Motor neuron (in vitro differentiated cells): ENCODE data around the gene WDR17. TPM values are rescaled to one million over a fixed set of nuclear protein-coding genes. Genes with fewer than 3 reads are reported as not detected.

Experiments
- ATAC-seq, 8 experiments: fragments of 200-7000 bp; cut with Tn5 transposase; replicated peaks in 6 of 8; 2 replicates each; pipeline ENCODE4 v1.8.0; 2021; ENCODE audit warnings: mild to moderate bottlenecking in 8 of 8, moderate library complexity in 8 of 8
- H3K27ac ChIP-seq, 2 donors: fragments of 250-450 bp; sonication (Bioruptor Pico); 2 replicates each; pipeline ENCODE4 v1.9.0; 2021; ENCODE audit warnings: antibody characterized with exemption in 2 of 2, mild to moderate bottlenecking in 2 of 2, moderate library complexity in 1 of 2
- H3K4me1 ChIP-seq, 2 donors: fragments of 250-450 bp; sonication (Bioruptor Pico); replicated peaks in 1 of 2; 2 replicates each; pipeline ENCODE4 v1.6.1; 2021; ENCODE audit warnings: antibody characterized with exemption in 2 of 2, mild to moderate bottlenecking in 2 of 2, moderate library complexity in 1 of 2
- H3K4me3 ChIP-seq, 5 donors: fragments of 250-450 bp; sonication (Bioruptor Pico); 2 replicates each; pipeline ENCODE4 v1.9.0; 2021; ENCODE audit warnings: antibody characterized with exemption in 5 of 5, mild to moderate bottlenecking in 5 of 5, moderate library complexity in 4 of 5
- WGBS, 10 experiments: fragments of 450-650 bp; shearing (Covaris generic); methylation state at CpG; one replicate each; pipeline ENCODE4 v1.0.0; 2022; 5-methylcytosine and 5-hydroxymethylcytosine counted together
- in situ Hi-C, 9 experiments: fragments of 400-800 bp; cut with MboI; loops; one replicate each; pipeline ENCODE4 v1.15.0; 2021; ENCODE audit warnings: low sequenced_read_pairs in 9 of 9, low pct_unique_long_range_greater_than_20kb in 2 of 9; ENCODE audit not compliant: unreplicated experiment in 9 of 9
- total RNA-seq, 8 experiments: library from RNA; unstranded; fragments of 300-600 nt; gene quantifications; 2 replicates each; pipeline versions ENCODE4 v1.2.3 to v1.2.4, GENCODE V29; 2022

The WDR17 gene
- total RNA-seq, 8 experiments from 2014 or later, result 1.3 to 23.5 (median 12.8) TPM

DNA sequence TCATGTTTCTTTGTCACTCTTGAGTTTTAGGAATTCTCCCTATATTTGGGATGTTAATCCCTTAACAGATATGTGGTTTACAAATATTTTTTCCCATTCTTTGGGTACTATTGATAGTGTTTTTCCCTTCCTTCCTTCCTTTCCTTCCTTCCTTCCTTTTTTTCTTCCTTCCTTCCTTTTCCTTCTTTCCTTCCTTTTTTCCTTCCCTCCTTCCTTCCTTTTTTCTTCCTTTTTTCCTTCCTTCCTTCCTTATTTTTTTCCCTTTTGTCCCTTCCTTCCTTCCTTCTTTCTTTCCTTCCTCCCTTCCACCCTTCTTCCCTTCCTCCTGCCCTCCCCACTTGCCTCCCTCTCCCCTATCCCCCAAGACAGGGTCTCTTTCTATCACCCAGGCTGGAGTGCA is 42.1 kb downstream of the WDR17 start:
- ATAC-seq, result no peak
- H3K27ac ChIP-seq, result no peak overlapping the region
- no peak overlapping the region for H3K4me3 ChIP-seq
- H3K4me1 ChIP-seq, result peaks cover 0 to 4% of the 10 kb centered on the region in 2 donors
- in situ Hi-C loops, result no loop called here

DNA sequence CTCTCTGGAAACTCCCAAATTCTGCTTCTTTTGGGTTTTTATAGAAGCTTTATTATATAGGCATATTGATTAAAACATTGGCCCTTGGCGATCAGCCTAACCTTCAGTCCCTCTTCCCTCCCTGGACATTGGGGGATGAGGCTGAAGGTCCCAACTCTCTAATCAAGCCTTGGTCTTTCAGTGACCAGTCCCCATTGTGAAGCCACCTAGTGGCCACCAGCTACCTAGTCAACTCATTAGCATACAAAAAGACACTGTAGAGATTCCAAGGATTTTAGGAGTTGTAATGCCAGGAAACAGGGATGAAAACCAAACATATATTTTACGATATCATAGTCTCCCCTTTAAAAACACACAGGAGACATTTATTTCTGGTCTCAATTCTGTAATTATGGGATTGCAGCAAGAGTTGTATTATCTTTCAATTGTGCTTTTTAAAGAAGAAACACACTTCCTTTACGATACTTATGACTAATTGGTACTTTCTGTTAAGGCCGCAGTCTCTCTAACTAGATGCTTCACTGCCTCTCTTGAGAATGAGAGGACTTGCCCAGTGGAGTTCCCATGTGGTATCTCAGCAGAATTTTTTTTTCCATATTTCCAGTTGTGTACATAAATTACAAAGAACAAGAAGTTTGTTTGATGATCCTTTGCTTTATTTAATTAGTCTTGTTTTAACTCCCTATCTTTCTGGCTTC is 58.2 kb downstream of the WDR17 start:
- Histone ChIP-seq H3K4me3 (no peak overlapping the region), H3K27ac (no peak overlapping the region), H3K4me1 (no peaks in the 10 kb centered on the region)
- peak in 3 of 8 experiments; percentile 32 to 40 (median 39) for ATAC-seq
- WGBS, 10 experiments, result 67 to 100% (median 86%) methylated on average over 1 to 4 of the region's 4 CpGs; no CpG with 5 or more reads in 1 of the 10 experiments
- in situ Hi-C loops, result no loop called here

DNA sequence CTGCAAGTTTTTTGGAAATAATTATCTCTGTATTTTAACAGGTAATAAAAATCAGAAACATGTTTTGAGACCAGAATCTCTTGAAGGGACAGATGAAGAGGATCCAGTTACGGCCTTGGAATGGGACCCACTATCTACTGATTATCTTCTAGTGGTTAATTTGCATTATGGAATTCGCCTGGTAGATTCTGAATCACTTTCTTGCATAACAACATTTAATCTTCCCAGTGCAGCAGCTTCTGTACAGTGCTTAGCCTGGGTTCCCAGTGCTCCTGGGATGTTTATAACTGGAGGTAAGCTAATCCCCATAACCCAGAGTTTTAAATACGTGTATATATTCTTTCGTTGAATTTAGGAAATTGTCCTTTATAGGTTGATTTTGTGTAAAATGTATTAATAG is 59.4 kb downstream of the WDR17 start:
- in situ Hi-C loops, result no loop called here
- Histone ChIP-seq H3K27ac (no peak overlapping the region), H3K4me1 (no peaks in the 10 kb centered on the region), H3K4me3 (no peak overlapping the region)
- ATAC-seq, result peak in 2 of 8 experiments; percentile 78 to 88
- 55 to 100% (median 95%) methylated on average over 1 to 4 of the region's 4 CpGs; no CpG with 5 or more reads in 1 of the 10 experiments for WGBS, 10 experiments

DNA sequence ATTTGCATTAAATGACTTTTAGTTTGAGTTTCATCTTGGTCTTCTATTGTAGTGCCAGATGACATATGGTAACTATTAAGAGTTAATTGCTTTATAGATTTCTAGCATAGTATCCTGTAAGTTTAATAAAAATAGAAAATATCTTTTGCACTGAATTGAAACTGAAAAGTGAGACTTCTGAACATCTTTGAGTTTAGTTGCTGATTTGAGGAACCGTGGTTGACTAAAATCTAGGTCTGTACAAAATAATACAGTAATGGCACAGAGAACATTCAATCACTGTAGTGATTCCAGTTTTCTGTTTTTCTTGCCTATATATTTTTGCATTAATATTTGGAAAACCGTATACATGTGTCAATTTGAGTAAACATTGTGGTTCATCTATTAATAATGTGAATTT is 69.0 kb downstream of the WDR17 start:
- Histone ChIP-seq H3K4me3 (no peak overlapping the region), H3K27ac (no peak overlapping the region), H3K4me1 (no peaks in the 10 kb centered on the region)
- 5 to 92% (median 56%) methylated on average over 1 to 2 of the region's 2 CpGs; no CpG with 5 or more reads in 1 of the 10 experiments for WGBS, 10 experiments
- in situ Hi-C loops, result no loop called here
- ATAC-seq, result no peak

DNA sequence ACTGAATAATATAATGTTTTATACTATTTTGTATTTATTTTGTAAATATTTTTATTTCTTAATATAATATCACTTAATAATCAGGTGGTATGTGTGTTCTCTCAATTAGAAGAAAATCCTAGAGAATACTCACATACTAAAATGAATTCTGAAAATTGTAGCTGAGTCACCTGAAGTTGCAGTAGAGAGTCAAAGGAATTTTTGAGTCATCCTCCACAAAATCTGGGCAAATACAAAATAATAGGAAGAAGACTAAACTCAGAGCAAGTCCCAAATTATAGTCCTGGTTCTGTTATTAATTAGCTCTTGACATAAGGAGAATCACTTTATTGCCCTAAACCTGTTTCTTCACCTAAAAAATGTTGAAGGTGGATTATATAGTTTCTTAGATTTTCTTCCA is 72.0 kb downstream of the WDR17 start:
- no peak overlapping the region for H3K27ac ChIP-seq
- H3K4me3 ChIP-seq, result no peak overlapping the region
- no peaks in the 10 kb centered on the region for H3K4me1 ChIP-seq
- in situ Hi-C loops, result no loop called here
- ATAC-seq, result no peak

DNA sequence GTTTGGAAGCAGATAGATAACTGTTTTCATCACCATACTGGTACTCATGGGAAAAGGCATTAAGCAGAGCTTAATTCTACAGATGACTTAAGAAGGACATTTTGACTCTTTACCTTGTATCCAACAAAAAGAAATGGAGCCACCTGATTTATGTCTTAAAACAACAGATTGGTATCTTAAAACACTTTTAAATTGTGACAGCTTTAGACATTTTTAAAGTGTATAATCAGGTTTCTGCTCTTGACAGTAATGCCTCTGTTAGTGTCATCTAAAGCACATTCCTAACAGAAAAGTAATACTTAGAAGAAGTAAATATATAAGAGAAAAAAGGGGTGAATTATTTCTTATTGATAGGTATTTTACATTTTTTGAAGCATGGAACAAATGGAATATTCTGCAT is 73.9 kb downstream of the WDR17 start:
- no peak for ATAC-seq
- Histone ChIP-seq H3K4me1 (no peaks in the 10 kb centered on the region), H3K27ac (no peak overlapping the region), H3K4me3 (no peak overlapping the region)
- in situ Hi-C loops, result no loop called here

DNA sequence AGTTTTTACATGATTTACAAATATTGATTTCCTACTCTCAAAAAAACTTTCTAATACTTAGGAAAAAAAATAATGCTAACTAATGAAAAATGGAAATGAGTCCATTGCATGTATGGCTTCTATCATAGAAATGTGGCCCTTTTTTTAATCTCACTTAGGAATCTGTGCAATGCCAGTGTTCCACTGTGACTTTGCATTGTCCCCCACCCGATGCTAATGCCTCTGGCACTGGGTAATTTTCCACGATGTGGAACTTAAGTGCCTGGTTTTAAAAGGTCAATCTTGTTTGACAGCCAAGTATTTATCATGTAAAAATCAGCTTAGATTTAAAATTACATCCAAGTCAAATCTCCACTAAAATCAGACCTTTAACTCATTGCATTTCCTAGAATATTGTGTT is 76.6 kb downstream of the WDR17 start:
- in situ Hi-C loops, result no loop called here

DNA sequence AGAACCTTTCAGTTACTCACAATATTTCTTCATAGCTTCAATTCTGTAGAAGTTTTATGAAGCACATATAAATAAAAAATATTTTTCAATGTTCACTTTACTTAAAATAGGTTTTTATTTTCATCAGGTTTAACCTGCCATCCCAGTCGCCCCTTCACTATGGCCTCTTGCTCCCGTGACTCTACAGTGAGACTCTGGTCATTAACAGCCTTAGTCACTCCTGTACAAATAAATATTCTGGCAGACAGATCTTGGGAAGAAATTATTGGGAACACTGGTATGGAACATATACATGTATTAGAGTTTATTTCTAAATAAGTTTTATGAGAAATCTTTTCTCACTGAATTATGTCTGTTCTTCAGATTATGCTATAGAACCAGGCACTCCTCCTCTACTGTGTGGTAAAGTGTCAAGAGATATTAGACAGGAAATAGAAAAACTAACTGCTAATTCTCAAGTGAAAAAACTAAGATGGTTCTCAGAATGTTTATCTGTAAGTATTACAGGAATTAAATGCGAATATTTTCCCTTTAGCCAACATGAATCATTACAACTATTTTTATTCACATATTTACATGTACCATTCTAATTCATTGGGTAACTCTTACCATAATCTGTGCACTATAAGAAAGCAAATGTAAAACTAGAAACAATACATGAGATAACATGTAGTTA is 84.2 kb downstream of the WDR17 start:
- WGBS, 10 experiments, result 21 to 100% (median 87%) methylated on average over 2 to 3 of the region's 3 CpGs
- Histone ChIP-seq H3K27ac (no peak overlapping the region), H3K4me3 (no peak overlapping the region), H3K4me1 (no peaks in the 10 kb centered on the region)
- in situ Hi-C loops, result loop anchor here in 2 of 9 experiments (25.0 kb wide), 2 partner anchors 187 to 588 kb away; no protein-coding TSS in a partner anchor
- ATAC-seq, result peak in 3 of 8 experiments; percentile 71 to 85 (median 77)

More for the DNA sequence above, 76.6 kb downstream of the WDR17 start:
- no peak overlapping the region for H3K27ac ChIP-seq
- no peaks in the 10 kb centered on the region for H3K4me1 ChIP-seq
- WGBS, 10 experiments, result 0 to 100% (median 57%) methylated on average over 1 to 2 of the region's 2 CpGs; no CpG with 5 or more reads in 1 of the 10 experiments
- no peak overlapping the region for H3K4me3 ChIP-seq
- ATAC-seq, result no peak

DNA sequence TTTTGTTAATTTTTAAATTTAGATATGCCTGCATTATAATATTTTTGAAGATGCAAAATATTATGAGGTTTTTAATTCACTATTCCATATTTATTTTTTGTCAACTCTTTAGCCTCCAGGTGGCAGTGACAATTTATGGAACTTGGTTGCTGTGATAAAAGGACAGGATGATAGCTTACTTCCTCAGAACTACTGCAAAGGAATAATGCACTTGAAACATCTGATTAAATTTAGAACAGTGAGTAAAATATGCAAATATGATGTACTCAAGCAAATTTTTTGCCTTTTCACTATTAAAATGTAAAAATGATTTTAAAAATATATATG is 84.7 kb downstream of the WDR17 start:
- peak in 3 of 8 experiments; percentile 57 to 67 (median 64) for ATAC-seq
- in situ Hi-C loops, result loop anchor here in 2 of 9 experiments (25.0 kb wide), 2 partner anchors 187 to 588 kb away; no protein-coding TSS in a partner anchor
- Histone ChIP-seq H3K4me3 (no peak overlapping the region), H3K4me1 (no peaks in the 10 kb centered on the region), H3K27ac (no peak overlapping the region)

DNA sequence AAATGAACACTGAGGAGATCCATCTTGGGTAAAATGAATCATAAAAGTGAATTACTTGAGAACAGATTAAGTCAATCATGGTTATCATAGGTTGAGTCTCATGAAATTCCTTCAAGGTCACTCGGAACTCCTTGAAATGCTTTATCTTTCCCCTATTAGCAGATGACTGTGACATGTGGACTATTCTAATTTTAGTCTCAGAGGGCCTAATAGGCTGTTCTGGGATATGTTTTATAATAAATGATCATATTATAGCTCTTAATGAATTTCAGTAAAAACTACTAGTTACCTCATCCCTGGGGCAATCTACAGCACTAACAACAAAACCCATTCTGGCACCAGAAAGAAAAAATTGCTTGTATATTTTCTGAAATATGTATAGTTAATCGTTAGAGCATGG is 85.1 kb downstream of the WDR17 start:
- Histone ChIP-seq H3K4me3 (no peak overlapping the region), H3K4me1 (no peaks in the 10 kb centered on the region), H3K27ac (no peak overlapping the region)
- peak in 1 of 8 experiments; percentile 24 for ATAC-seq
- in situ Hi-C loops, result loop anchor here in 2 of 9 experiments (25.0 kb wide), 2 partner anchors 187 to 588 kb away; no protein-coding TSS in a partner anchor
- WGBS, 10 experiments, result 49 to 100% (median 91%) methylated on average over 1 to 2 of the region's 2 CpGs; no CpG with 5 or more reads in 2 of the 10 experiments

DNA sequence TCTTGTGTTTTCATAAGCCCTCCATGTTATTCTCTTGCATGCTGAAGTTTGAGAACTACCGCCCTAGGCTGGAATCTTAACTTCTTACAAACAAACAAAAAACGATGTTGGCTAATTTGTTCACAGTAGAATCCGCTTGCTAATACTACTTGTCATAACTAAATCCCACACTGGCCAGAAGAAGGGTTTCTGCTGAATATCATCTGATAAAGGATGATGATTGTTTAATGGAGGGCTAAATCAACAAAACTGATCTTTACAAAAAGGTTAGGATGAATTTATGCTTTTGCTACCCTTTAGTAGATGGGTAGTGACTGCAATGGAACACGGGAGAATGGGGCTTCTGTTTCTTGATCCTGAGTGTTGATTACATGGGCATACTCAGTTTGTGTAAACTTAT is 87.5 kb downstream of the WDR17 start:
- in situ Hi-C loops, result loop anchor here in 2 of 9 experiments (25.0 kb wide), 2 partner anchors 184 to 591 kb away; no protein-coding TSS in a partner anchor
- 89 to 100% (median 97%) methylated on average over 1 to 4 of the region's 4 CpGs; no CpG with 5 or more reads in 3 of the 10 experiments for WGBS, 10 experiments

DNA sequence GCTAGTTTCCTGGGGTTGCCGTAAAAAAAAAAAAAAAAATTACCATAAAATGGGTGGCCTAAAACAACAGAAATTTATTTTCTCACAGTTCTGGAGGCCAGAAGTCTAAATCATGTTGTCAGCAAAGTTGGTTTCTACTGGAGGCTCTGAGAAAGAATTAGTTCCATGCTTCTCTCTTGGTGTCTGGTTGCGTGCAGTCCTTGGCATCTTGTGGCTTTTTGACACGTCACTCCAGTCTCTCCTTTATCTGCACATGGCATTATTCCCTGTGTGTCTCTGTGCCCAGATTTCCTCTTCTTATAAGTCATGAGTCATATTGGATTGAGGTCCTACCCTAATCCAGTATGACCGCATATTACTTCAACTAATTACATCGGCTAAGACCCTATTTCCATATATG is 91.0 kb downstream of the WDR17 start:
- 10 to 100% (median 92%) methylated on average over 3 to 5 of the region's 5 CpGs; no CpG with 5 or more reads in 1 of the 10 experiments for WGBS, 10 experiments
- Histone ChIP-seq H3K4me1 (no peaks in the 10 kb centered on the region), H3K27ac (no peak overlapping the region), H3K4me3 (no peak overlapping the region)
- ATAC-seq, result peak in 1 of 8 experiments; percentile 72
- in situ Hi-C loops, result loop anchor here in 2 of 9 experiments (25.0 kb wide), 2 partner anchors 181 to 594 kb away; no protein-coding TSS in a partner anchor

More for the DNA sequence above, 87.5 kb downstream of the WDR17 start:
- Histone ChIP-seq H3K27ac (no peak overlapping the region), H3K4me3 (no peak overlapping the region), H3K4me1 (no peaks in the 10 kb centered on the region)
- ATAC-seq, result no peak

DNA sequence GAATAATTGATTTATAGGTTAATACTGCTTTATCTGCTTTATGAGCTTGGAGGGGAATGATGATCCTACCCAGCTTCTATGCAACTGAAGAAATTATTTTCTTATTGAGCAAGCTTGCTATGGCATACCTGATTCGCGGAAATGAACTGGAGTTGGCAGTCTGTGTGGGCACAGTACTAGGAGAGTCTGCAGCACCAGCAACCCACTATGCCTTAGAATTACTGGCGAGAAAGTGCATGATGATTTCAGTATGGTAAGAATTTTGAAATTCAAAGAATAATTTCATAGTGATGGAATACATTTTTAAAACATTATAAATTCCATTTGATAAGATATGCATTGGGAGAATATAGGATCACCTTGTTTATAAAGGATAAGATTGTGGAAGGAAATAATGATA is 97.4 kb downstream of the WDR17 start:
- WGBS, 10 experiments, result 80 to 100% (median 100%) methylated on average over 1 to 3 of the region's 3 CpGs
- in situ Hi-C loops, result loop anchor here in 2 of 9 experiments (25.0 kb wide), 2 partner anchors 174 to 601 kb away; no protein-coding TSS in a partner anchor
- no peak for ATAC-seq
- Histone ChIP-seq H3K4me3 (no peak overlapping the region), H3K27ac (no peak overlapping the region), H3K4me1 (no peaks in the 10 kb centered on the region)
